Measurements from ENCODE around the gene KCTD7. TPM values are rescaled to one million over a fixed set of nuclear protein-coding genes. Genes with fewer than 3 reads are reported as not detected.

KCTD7 gene
- total RNA-seq, 1 experiment from 2014 or later: 5.5 TPM

- DNase-seq (no peak), ATAC-seq (no peak)
- no peak overlapping the region for H3K4me2 ChIP-seq (ENCODE audit: low read length)
- no TSS peak for BruUV-seq (replicated peaks)
- no peaks in the 10 kb centered on the region for H3K36me3 ChIP-seq (ENCODE audit: low read depth, low read length)
- H4K20me1 ChIP-seq (ENCODE audit: low read length): no peaks in the 10 kb centered on the region
- intact Hi-C loops (cut with micrococcal nuclease): no loop called here
- no peaks in the 10 kb centered on the region for H3K9me2 ChIP-seq (replicated peaks; ENCODE audit: low read length)
- no peaks in the 10 kb centered on the region; the same call in 1 of the 2 replicates for H3K4me1 ChIP-seq (ENCODE audit: insufficient read depth, low read length)
- no peak overlapping the region for H3K9ac ChIP-seq (ENCODE audit: low read length)
- no peak for TF ChIP-seq EZH2phosphoT487 (IDR thresholded peaks at IDR 0.05; ENCODE audit: borderline replicate concordance, low read length)
- no peak for TF ChIP-seq EZH2 (IDR thresholded peaks at IDR 0.05; ENCODE audit: low read length, unreplicated experiment)
- TF ChIP-seq CTCF (conservative IDR thresholded peaks at IDR 0.05; ENCODE audit: low read depth, low read length): 0 out of 2 replicates have a peak, but pooled peaks have one; percentile 10
- H3K27ac ChIP-seq (ENCODE audit: low read length): no peak overlapping the region
- no peaks in the 10 kb centered on the region for H3K9me3 ChIP-seq (ENCODE audit: low read length)
- ChIA-PET CTCF (no interaction called here), POLR2A (ENCODE audit: unreplicated experiment) (no interaction called here)
- H3K27me3 ChIP-seq (ENCODE audit: low read length): no peaks in the 10 kb centered on the region
- no peak overlapping the region for H2AFZ ChIP-seq (ENCODE audit: low read length)
- H3F3A ChIP-seq (ENCODE audit: low read length, unreplicated experiment): no peaks in the 10 kb centered on the region
- H3K79me2 ChIP-seq (ENCODE audit: low read length): no peaks in the 10 kb centered on the region
- no peak overlapping the region for H3K4me3 ChIP-seq (ENCODE audit: low read length)
These were observed 9.8 kb downstream of the KCTD7 start for GRCh38 chr7:66638309-66639099.

- DNase-seq (no peak), ATAC-seq (no peak)
- no peaks in the 10 kb centered on the region for H3K9me3 ChIP-seq (ENCODE audit: low read length)
- no peaks in the 10 kb centered on the region for H4K20me1 ChIP-seq (ENCODE audit: low read length)
- TF ChIP-seq CTCF (conservative IDR thresholded peaks at IDR 0.05; ENCODE audit: low read depth, low read length): no peak
- TF ChIP-seq EZH2phosphoT487 (IDR thresholded peaks at IDR 0.05; ENCODE audit: borderline replicate concordance, low read length): no peak
- TF ChIP-seq EZH2 (IDR thresholded peaks at IDR 0.05; ENCODE audit: low read length, unreplicated experiment): no peak
- H3K9ac ChIP-seq (ENCODE audit: low read length): no peak overlapping the region
- no peaks in the 10 kb centered on the region for H3K27me3 ChIP-seq (ENCODE audit: low read length)
- ChIA-PET CTCF (no interaction called here), POLR2A (ENCODE audit: unreplicated experiment) (no interaction called here)
- no peak overlapping the region for H2AFZ ChIP-seq (ENCODE audit: low read length)
- H3K27ac ChIP-seq (ENCODE audit: low read length): no peak overlapping the region
- H3K4me3 ChIP-seq (ENCODE audit: low read length): no peak overlapping the region
- H3K79me2 ChIP-seq (ENCODE audit: low read length): no peaks in the 10 kb centered on the region
- H3K36me3 ChIP-seq (ENCODE audit: low read depth, low read length): no peaks in the 10 kb centered on the region
- H3K4me2 ChIP-seq (ENCODE audit: low read length): no peak overlapping the region
- no peaks in the 10 kb centered on the region for H3K9me2 ChIP-seq (replicated peaks; ENCODE audit: low read length)
- no peaks in the 10 kb centered on the region for H3F3A ChIP-seq (ENCODE audit: low read length, unreplicated experiment)
- BruUV-seq (replicated peaks): no TSS peak
- intact Hi-C loops (cut with micrococcal nuclease): no loop called here
- H3K4me1 ChIP-seq (ENCODE audit: insufficient read depth, low read length): no peaks in the 10 kb centered on the region; the same call in 1 of the 2 replicates
These were observed 11.1 kb downstream of the KCTD7 start for GRCh38 chr7:66639773-66640172.
